T-helper 1 cell (primary cell): Measurements from ENCODE around the gene MAP3K19.
"Not testable (repeated sequence)": the region's sequence is repeated elsewhere in the genome, so short reads cannot be mapped to it uniquely, and the experiment has no call there.

Source experiments
- DNase-seq, 5 donors: peaks; one replicate each; pipeline ENCODE4 v3.0.0-alpha.2; 2012 to 2020

Gene MAP3K19

DNA sequence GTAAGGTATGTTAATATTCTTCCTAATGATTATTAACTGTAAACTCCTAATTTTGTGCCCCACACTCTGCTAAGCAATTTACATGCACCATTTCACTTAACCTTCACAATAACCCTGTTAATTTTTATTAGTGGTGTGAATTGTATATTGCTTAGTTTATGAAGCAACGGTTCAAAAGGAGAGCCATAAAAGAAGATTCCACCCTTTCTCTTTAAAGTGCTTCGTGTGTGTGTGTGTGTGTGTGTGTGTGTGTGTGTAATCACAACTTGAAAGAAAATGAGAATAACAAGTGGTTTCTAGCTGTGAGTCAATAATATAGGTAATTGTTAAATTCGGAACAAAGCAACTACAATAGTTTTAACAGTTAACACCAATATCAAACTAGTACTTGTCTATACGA, 68.0 kb downstream of the MAP3K19 start:
- no peak for DNase-seq

DNA sequence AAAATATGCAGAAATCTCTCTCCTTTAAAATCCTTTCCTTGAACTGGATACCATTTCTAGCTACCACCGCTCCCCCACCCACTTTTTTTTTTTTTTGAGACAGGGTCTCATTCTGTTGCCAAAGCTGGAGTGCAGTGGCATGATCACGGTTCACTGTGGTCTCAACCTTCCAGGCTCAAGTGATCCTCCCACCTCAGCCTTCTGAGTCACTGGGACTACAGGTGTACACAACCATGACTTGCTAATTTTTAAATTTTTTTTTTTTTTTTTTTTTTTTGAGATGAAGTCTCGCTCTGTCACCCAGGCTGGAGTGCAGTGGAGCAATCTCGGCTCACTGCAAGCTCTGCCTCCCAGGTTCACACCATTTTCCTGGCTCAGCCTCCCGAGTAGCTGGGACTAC, 70.1 kb downstream of the MAP3K19 start:
- DNase-seq, result not testable (repeated sequence)

DNA sequence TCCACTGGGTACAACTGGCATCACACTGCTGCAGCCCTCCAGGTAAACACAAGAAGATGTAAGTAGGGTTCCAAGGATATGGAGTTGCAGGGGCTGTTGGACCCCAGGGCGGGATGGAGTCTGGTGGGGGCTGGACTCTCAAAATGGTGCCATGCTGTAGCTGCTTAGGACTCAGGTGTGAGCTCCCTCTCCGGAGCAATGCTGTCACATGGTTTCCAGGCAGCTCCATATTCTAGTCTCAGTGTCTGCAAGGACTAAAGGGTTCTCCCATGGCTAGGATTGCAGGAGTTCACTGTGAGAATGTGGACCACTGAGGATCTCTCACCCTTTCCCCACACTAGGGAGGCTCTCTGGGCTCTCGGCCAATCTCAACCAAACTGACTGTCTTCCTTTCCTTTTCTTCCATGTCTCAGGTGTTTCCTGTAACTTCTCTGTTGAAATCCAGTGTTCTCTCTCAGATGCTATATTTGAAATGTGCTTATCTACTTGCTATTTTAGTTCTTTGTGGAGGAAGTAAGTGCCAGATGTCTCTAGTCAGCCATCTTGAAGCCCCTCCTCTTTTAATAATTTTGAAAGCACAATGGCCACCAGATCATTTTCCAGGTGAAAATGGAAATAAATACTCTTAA, 71.1 kb downstream of the MAP3K19 start:
- no peak for DNase-seq

DNA sequence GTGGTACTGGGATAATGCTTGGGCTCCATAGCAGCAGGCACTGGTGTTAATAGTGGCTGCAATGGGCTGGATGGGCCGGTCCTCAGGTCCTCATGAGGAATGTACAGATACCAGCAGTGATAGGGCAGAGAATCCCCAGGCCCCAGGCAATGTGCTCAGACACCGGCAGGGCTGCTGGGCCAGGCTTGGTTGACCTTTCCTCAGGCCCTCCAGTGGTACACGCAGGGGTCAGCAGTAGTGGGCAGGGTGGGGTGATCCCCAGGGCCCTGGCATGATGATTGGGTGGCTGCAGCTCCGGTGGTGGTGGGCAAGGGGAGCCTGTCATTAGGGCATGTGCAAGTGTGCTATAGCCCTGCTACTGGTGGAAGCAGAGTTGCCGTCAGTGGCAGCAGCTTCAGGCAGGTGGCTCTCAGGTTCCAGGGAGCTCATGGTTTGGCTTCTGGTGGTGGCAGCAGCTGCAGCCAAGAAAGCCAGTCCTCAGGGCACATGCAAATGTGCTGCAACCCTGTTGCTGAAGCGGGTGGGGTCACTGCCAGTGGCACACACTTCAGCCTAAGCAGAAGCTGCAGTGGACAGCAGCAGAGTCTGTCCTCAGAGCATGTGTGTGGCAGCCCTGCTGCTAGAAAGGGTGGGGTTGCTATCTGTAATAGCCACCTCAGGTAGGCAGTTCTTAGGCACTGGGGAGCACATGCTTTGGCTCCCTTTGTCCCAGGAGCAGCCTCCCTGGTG, 71.8 kb downstream of the MAP3K19 start:
- no peak for DNase-seq

DNA sequence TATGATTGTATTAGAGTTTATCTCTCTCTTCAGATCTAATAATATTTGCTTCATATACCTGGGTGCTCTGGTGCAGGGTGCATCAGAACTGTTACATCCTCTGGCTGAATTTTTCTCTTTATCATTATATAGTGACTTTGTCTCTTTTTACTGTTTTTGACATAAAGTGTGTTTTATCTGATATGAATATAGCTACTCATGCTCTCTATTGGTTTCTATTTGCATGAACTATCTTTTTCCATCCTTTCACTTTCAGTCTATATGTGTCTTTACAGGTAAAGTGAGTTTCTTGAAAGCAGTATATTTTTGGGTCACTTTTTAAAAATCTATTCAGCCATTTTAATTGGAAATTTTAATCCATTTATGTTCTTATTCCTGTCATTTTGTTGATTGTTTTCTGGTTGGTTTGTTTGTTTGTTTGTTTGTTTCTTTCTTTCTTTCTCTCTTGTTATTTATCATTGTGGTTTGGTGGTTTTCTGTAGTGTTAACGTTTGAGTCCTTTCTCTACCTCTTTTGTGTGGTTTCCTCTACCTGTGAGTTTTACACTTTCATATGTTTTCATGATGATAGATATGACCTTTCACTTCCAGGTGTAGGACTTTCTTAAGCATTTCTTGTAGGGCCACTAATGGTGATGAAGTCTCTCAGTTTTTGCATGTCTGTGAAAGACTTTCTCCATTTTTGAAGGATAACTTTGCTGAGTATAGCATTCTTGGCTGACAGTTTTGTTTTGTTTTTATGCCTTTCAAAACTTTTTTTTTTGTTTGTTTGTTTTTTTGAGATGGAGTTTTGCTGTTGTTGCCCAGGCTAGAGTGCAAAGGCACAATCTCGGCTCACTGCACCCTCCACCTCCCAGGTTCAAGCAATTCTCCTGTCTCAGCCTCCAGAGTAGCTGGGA, 73.8 kb downstream of the MAP3K19 start:
- peak in 1 of 5 donors; percentile 52 for DNase-seq

DNA sequence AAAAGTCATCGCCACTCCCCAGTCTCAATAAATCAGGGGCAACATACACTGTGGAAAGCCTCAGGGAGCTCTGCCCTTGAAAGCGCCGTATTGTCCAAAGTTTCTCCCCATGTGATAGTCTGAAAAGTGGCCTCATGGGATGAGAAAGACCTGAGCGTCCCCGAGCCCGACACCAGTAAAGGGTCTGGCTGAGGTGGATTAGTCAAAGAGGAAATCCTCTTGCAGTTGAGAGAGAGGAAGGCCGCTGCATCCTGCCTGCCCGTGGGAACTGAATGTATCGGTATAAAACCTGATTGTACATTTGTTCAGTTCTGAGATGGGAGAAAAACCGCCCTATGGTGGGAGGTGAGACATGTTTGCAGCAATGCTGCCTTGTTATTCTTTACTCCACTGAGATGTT, 80.1 kb downstream of the MAP3K19 start:
- DNase-seq, result not testable (repeated sequence)

DNA sequence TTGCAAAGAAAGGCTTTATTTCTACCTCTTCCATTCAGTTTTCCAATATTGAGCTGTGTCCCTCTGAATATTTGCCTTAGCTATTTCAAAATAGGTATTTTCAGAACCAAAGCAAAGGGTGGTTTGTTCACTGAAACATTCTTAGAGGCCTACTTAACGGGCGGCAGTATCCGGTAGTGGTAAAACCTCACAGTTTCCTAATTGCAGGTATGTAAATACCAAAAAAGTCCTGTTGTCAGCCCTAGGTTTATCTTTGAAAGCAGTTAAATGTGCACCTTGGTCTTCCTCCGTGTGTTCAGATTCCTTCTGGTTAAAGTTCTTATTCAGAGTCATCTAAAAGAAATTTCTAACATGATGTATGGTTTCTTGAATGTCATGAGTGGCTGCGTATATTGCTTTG, 89.8 kb downstream of the MAP3K19 start:
- no peak for DNase-seq

DNA sequence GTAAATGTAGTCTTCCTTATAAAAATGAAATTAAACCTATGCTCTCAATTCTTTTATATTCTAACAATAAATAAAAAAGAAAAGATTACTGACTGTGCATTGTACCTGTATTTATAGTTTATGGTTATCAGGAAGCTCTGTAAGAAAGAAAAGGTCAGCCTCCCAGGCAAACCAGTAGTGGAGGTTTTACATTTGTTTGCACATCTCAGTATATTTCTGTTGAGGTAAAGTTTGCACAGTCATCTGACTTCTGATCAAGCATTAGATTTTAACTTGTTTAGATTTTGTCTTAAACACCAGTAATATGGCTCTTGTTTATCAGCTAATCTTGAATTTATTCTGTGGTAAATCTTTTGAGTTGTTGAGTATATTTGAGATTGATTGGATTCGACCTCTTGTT, 91.5 kb downstream of the MAP3K19 start:
- DNase-seq, result no peak

DNA sequence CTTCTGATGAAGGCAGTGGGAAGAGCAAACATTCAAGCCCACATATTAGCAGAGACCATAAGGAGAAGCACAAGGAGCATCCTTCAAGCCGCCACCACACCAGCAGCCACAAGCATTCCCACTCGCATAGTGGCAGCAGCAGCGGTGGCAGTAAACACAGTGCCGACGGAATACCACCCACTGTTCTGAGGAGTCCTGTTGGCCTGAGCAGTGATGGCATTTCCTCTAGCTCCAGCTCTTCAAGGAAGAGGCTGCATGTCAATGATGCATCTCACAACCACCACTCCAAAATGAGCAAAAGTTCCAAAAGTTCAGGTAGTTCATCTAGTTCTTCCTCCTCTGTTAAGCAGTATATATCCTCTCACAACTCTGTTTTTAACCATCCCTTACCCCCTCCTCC, 93.2 kb downstream of the MAP3K19 start:
- DNase-seq, result no peak

DNA sequence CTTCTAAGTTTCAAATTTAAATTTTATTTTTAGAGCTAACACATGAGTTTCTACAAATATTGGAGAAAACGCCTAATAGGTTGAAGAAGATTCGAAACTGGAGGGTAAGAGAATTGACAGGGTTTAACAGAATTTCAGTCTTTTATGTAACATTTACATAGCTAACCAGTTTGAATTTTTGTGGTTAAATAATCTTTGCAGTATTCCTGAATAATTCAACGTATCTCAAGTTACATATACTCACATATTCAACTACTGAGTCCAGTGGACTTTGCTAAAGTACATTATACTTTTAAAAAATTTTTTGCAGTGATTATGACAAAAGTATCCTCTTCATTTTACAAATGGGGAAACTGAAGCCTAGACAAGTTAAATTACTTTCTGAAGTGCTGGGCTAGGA, 94.6 kb downstream of the MAP3K19 start:
- no peak for DNase-seq

DNA sequence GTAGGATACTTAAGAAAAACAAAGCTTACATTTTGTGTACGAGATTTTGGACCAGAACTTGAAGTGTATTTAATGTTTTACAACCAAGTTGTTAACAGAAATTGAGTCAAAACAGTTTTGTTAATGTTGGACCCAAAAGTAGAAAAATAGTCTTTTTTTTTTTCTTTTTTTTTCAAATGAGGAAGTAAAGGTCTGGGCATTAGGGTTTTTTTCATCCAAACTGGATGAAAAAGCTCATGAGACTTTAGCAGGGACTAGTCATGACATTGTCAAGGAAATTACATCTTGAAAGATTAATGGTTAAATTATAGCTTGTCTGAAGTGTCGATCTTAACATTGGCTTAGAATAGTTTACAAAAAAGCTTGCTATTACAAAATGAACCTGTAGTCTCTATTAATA, 96.4 kb downstream of the MAP3K19 start:
- no peak for DNase-seq

DNA sequence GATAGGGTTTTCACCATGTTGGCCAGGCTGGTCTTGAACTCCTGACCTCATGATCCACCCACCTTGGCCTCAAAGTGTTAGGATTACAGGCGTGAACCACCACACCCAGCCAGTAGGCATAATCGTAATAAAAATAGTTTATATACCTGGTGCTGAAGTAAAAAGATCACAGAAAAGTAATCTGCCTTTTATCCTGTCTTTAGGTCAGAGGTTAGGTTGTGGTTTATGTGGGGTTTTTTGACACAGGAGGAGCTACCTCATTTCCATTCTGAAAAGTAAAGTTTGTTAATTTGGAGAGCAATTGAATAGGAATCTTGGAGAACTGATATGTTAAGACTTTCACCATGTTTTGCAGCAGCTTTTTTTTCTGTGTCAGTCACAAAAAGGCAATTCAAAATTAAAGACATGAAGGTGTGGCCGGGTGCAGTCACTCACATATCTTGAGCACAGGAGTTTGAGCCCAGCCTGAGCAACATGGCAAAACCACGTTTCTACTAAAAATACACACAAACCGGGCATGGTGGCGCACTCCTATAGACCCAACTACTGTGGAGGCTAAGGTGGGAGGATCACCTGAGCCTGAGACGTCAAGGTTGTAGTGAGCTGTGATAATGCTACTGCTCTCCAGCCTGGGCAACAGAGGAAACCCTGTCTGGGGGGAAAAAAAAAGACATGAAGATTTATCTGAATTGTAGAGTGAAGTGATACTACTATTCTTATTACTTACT, 97.1 kb downstream of the MAP3K19 start:
- DNase-seq, result no peak

DNA sequence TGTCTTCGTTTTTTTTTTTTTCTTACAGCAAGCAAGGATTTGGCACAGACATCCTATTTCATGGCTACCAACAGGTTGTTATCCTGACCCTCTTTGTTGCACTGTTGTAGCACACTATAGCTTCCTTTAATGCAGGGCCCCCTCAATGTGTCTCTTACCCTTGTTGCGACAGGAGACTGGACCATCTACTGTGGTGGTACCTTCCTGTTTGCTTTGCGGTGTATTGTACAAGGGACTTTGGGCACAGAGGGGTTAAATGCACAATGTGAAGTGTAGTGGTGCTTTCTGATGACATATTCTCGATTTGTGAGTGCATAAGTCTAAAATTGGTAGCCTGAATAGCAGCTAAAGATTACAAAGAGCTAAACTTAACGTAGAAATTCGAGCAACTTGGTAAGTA, 101.2 kb downstream of the MAP3K19 start:
- no peak for DNase-seq

DNA sequence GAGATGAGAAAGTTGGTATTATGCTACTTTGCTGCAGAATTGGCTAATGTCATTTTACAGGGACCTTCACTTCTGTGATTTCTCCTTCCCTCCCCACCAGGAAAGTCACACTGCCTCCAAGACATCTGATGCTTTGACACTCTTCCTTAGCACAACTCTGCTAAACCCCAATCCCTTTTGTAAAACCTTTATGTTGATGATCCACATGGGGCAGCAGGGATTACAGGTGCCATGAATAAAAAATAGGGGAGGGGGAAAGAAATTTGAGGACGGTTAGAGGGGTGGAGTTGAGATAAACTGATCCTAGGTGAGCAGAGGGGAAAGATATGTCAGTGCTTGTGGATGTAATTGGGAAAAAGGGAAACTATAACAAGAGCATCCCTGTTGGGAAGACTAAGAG, 102.3 kb downstream of the MAP3K19 start:
- no peak for DNase-seq

DNA sequence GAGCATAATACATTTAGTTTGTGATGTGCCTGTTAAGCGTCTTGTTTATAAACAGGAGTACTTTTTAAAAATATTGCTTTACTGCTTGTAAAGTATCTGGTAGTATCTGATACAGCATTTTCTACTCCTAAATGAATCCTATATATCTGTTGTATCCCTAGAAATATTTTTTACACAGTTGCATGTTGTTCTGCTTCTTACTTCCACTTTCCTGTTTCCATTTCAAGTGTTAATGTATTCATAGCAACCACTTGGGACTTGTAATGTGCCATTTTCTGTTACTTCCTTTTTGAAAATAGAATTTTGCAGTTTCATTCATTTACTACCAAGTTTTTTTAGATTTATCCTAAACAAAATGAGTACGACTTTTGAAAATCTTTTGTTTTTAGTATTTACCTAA, 103.7 kb downstream of the MAP3K19 start:
- no peak for DNase-seq

DNA sequence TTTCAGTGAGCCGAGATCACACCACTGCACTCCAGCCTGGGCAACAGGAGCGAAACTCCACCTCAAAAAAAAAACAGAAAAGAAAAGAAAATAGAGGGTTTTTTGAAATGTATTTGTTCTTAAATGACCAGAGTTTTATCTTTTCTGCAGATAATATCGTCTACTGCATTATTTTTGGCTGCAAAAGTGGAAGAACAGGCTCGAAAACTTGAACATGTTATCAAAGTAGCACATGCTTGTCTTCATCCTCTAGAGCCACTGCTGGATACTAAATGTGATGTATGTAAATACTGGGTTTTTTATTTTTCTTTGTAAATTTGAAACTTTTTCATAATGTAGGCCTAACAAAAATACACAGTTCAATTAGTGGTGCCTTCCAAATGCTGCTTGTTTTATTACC, 110.6 kb downstream of the MAP3K19 start:
- no peak for DNase-seq

DNA sequence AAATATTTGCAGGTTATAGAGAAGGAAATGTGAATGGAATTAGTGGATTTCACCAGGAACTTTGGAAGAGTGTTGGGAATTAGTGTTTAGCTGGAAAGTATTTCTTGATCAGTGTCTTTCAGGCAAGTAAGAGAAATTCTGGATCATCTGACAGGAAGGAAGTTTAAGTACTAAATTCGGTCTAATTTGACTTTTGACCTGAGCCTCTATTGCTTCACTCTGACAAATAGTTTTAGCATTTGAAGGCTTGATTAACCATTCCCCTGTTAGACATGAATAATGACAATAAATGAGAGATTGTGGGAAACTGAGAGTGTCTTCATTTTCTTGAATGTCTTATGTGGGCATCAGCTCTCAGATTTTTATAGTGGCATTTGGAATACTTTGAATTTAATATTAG, 112.6 kb downstream of the MAP3K19 start:
- DNase-seq, result no peak

DNA sequence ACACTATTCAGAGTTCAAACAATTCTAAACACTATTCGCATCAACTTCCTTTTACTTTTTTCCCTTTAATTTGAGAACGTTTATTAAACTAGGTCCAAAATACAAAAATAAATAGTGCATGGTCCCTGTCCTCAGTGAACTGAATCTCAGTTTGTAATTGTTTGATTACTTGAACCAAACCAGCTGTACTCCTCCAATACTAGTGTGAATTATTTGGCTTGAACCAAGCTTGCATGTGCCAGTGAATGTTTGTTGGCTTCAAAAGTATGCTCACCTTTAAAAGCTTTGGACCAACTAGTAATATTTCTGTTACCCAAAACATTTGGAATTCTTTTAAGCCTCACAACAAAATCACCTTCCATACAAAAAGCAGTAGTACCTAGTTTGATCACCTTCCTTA, 113.1 kb downstream of the MAP3K19 start:
- no peak for DNase-seq

DNA sequence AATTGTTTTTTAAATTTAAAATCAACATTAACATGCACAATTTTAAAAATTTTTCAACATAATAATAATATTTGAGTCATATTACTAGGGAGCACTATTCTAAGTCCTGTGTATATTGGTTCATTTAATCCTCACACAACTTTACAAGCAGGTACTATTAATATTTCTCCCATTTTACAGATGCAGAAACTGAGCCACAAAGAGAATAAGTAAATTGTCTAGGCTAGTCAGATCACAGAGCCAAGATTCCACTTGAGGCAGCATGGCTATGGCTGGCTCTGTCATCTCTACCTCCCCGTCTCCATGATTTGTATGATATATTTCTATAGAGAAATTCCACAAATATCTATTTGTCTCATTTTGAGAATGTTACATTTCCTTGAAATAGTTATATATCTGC, 113.5 kb downstream of the MAP3K19 start:
- DNase-seq, result no peak

DNA sequence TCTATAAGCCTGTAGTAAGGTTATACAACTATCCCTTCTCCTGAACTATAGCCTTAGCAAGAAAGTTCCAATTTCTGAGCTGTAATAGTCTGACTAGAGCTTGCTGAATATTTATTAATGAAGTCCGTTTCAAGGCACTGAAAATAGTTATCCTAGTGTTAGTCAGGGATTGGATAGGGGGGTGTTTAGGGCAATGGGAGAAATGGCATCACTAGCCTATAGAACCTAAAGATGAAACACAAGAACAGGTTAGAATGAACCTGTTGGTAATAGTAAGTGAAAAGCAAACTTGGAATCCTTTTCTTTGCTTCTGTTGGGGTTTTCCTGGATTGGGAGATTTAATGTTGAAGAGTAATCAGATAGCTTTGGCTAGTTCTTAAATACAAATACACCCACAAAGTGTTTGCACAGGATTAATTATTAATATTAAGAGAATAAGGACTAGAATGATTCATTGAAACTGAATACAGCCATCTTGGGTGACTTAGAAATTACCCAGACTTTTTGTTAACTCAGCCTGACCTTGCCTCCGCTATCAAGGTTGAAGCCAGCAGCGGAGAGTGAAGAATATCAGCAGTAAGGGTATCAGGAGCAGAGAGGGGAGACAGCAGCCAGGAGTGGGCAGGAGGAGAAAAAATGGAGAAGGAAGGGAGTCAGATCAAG, 114.3 kb downstream of the MAP3K19 start:
- no peak for DNase-seq

DNA sequence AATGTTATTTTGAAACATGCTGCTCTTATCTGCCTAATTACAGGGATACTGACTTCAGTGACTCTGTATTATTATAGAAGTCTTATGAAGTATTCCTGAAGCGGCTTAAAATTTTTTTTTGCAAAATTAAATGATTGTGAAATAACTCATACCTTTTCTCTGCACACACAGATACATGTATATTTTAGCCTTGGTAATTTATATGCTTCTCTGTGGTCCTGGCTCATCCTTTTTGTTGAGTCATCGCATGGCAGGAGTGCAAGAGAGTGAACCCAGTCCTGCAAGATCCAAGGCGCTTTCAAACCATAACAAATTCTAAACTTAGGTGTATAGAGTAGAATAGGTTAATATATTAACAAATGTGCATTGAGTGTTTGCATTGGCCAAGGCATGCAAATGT, 120.1 kb downstream of the MAP3K19 start:
- no peak for DNase-seq

DNA sequence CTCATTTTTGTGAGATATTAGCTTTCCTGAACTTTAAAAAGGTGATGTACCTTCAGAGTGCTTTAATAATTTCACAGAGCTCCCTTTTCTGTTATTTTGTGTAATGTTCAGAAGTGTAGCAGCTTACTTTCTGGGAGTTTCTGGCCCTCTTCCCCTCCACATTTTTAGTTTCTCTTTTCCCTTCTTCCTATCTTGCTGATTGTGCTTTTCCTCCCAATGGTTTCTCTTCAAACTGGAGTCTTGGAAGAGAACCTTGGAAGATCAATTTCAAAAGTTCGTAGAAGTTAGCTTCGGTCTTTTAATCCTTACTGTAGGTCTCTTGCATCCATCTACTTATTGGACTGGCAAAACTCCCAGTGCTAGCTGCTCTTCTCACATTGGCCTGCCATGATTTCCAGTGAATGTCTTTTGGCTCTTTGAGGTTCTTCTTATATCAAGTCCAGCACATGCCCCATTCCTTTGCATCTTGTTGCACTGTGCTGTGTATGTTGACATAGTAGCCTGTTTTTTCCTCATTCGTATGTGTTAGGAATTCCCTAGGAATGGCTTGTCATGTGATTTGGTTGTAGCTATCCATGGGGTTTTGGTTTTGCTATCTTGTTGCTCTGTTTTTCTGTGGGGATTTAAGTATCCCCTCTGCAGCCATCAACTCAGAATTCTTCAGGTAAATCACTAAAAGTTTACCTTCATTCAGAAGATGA, 120.9 kb downstream of the MAP3K19 start:
- DNase-seq, result no peak
